ENCODE data around the gene TNS1. TPM values are rescaled to one million over a fixed set of nuclear protein-coding genes. Genes with fewer than 3 reads are reported as not detected.

Gene TNS1
- total RNA-seq, 4 donors from 2014 or later: 23.1 to 156 (median 81.1) TPM

DNA sequence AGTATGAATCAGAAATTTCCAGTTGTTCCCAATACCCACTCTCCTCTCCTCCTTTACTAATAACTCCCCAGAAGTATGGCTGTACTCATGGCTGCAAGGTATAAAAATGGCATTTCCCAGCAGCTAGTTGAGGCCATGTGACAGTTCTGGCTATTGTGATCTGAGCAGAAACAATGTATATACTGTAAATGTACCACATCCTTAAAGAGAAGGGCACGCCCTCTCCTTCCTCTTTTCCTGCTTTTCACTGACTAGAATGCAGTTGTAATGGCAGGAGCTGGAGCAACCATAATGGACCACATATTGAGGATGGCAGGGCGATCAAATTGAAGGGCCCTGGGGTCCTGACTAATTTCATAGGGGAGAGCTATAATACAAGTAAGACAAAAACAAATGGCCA lies 211.2 kb downstream of the TNS1 start:
- Histone ChIP-seq H3K27ac (no peak overlapping the region), H3K4me1 (no peaks in the 10 kb centered on the region), H3K4me3 (no peak overlapping the region), H3K9me3 (no peaks in the 10 kb centered on the region), H3K36me3 (no peaks in the 10 kb centered on the region), H3K27me3 (no peaks in the 10 kb centered on the region)
- TF ChIP-seq POLR2A (IDR thresholded peaks at IDR 0.05): no peak
- TF ChIP-seq, protein P1, sequence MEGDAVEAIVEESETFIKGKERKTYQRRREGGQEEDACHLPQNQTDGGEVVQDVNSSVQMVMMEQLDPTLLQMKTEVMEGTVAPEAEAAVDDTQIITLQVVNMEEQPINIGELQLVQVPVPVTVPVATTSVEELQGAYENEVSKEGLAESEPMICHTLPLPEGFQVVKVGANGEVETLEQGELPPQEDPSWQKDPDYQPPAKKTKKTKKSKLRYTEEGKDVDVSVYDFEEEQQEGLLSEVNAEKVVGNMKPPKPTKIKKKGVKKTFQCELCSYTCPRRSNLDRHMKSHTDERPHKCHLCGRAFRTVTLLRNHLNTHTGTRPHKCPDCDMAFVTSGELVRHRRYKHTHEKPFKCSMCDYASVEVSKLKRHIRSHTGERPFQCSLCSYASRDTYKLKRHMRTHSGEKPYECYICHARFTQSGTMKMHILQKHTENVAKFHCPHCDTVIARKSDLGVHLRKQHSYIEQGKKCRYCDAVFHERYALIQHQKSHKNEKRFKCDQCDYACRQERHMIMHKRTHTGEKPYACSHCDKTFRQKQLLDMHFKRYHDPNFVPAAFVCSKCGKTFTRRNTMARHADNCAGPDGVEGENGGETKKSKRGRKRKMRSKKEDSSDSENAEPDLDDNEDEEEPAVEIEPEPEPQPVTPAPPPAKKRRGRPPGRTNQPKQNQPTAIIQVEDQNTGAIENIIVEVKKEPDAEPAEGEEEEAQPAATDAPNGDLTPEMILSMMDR (IDR thresholded peaks at IDR 0.05): no peak
- no peak for DNase-seq

DNA sequence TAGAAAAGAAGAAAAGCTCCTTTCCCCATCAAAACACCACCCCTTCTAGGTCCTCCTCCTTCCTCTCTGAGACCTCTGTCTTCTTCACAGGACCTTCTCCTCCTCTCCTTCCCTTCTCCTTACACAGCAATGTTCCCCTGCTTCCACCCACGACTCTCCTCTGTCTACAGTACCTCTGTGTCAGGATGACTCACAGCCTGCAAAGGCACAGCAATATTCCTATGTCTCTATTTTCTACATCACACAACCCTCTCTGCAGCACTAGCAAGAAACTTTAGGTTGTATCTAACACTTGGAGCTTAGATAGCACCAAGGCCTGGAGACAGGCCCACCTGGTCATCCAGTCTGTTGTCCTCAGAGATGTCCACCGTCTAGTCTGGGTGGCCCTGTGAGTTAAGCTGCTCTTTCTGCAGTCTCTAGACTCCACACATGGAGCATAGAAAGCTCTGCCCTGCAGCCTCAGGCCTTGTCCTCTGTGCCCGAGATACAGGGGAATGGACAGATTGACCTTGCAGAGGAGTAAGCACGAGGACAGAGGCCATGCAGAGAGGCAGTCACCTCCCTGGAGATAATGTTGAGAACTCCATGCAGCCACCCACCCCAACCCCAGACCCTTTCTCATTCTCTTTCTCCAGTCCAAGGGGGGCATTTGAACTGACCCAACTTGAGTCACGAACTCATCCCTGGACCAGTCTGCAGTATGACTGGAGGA lies 212.0 kb downstream of the TNS1 start:
- TF ChIP-seq, protein P1 (IDR thresholded peaks at IDR 0.05): no peak
- TF ChIP-seq POLR2A (IDR thresholded peaks at IDR 0.05): no peak
- Histone ChIP-seq H3K4me1 (no peaks in the 10 kb centered on the region), H3K36me3 (no peaks in the 10 kb centered on the region), H3K27ac (no peak overlapping the region), H3K27me3 (no peaks in the 10 kb centered on the region), H3K4me3 (no peak overlapping the region), H3K9me3 (no peaks in the 10 kb centered on the region)
- no peak for DNase-seq

DNA sequence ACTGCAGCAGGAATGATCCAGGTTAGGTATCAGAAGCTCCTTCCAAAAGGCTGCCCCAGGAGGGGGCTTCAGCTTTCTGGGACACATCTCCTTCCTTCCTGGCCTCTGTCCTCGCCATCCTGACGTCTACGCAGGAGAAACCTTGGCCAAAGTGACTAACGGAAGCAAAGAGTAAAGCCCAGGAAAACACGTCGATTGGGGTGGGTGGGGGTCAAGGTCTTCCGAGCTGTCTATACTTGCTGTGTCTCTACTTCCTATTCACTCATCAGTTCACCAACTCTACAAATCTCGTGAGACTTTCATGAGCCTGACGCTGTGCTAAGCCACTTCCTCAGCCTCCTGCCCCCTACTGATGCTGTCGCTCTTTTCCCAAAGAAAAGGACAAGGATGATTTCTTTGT lies 212.6 kb downstream of the TNS1 start:
- Histone ChIP-seq H3K27me3 (no peaks in the 10 kb centered on the region), H3K36me3 (no peaks in the 10 kb centered on the region), H3K4me1 (no peaks in the 10 kb centered on the region), H3K9me3 (no peaks in the 10 kb centered on the region), H3K27ac (peak overlapping the region in 2 of 4 donors; percentile 9 to 27), H3K4me3 (peak overlapping the region in 3 of 4 donors; percentile 19 to 26 (median 24))
- no peak for DNase-seq
- no peak for TF ChIP-seq POLR2A (IDR thresholded peaks at IDR 0.05)

DNA sequence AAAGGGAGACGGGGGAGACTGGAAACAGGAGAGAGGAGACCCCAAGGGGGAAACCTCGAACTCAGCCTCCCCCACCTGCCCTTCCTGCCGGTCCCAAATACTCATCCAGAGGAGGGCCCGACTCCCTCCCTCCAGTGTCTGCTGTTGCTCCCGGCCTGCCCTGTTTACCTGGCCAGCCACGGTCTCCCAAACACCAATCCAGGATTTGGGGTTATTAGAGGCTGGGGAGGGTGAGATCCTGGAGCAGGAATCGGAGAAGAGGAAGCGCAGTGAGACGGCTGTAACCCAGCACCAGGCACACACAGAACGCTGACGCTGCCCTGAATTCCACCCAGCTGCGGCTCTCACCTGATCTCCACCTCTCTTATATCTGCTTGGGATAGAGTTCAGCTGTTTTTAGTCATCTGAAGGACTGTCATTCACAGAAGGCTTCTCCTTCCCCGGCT lies 213.0 kb downstream of the TNS1 start:
- no peak for DNase-seq
- H3K27ac ChIP-seq: peak overlapping the region in 3 of 4 donors; percentile 9 to 27 (median 15)
- peak overlapping the region; percentile 15 to 26 (median 22) for H3K4me3 ChIP-seq
- H3K4me1 ChIP-seq: no peaks in the 10 kb centered on the region
- H3K27me3 ChIP-seq: no peaks in the 10 kb centered on the region
- TF ChIP-seq, protein P1 (IDR thresholded peaks at IDR 0.05): no peak
- no peak for TF ChIP-seq POLR2A (IDR thresholded peaks at IDR 0.05)
- H3K9me3 ChIP-seq: no peaks in the 10 kb centered on the region
- H3K36me3 ChIP-seq: no peaks in the 10 kb centered on the region

DNA sequence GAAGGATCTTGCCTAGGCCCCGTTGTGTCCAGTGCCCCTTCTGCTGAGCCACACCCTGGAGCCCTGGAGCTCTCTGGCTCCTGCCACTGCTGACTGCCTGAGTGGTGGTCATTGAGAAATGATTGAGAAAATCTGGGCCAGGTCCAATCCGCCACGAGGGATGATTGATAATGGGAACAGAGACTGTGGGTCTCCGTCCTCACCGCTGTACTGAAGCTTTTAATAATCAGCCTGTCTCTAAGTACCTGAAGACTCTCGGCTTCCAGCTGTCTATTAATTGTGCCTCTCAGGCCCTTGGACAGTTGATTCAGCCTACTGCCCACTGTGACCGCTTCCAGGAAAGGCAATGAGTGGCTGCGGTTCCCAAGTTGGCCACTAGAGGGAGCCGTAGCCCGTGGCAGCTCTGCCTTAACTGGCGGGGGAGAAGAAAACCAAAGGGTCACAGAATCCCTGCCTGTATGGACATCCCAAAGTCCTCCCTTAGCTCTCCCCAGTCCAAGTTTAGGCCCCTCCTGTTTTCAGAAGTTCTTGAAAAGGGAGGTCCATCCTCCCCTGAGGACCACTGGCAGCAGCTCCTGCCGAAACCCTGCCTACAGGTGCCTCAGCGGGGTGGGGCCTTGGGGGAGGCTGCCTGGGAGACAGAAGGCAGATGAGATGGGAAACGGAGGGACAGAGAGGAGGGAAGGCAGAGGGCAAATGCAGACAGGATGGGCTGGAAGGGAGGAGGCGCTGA lies 213.6 kb downstream of the TNS1 start:
- Histone ChIP-seq H3K4me1 (no peaks in the 10 kb centered on the region), H3K27me3 (no peaks in the 10 kb centered on the region), H3K27ac (peak overlapping the region in 3 of 4 donors; percentile 9 to 27 (median 15)), H3K4me3 (peak overlapping the region; percentile 15 to 26 (median 22)), H3K36me3 (no peaks in the 10 kb centered on the region), H3K9me3 (no peaks in the 10 kb centered on the region)
- peak; percentile 59 to 87 (median 80) for DNase-seq
- TF ChIP-seq, protein P1 (IDR thresholded peaks at IDR 0.05): peak; percentile 84 to 92 (median 88)
- TF ChIP-seq POLR2A (IDR thresholded peaks at IDR 0.05): no peak

DNA sequence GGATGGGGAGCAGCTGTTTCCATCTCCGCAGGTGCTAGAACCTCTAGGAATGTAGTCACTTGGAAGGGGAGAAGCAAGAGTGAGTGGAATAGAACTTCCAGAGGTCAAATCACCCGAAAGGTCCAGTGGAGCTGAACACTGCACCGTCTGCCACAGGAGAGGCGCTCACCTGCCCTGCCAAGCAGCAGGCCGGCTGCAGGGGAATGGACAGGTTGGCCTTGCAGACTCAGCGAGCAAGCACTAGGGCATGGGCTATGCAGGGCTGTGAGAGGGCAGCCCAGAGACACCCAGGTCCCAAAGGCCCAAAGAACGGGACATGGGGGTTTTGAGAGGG lies 214.2 kb downstream of the TNS1 start:
- Histone ChIP-seq H3K27ac (no peak overlapping the region), H3K4me3 (no peak overlapping the region), H3K9me3 (no peaks in the 10 kb centered on the region), H3K36me3 (no peaks in the 10 kb centered on the region), H3K4me1 (no peaks in the 10 kb centered on the region), H3K27me3 (no peaks in the 10 kb centered on the region)
- DNase-seq: no peak
- TF ChIP-seq, protein P1 (IDR thresholded peaks at IDR 0.05): no peak
- no peak for TF ChIP-seq POLR2A (IDR thresholded peaks at IDR 0.05)

Measured in Peyer's patch (tissue), 4 donors.